ENCODE measurements around the gene CFAP161. TPM values are rescaled to one million over a fixed set of nuclear protein-coding genes. Genes with fewer than 3 reads are reported as not detected.

The CFAP161 gene
- total RNA-seq, 5 donors from 2014 or later (not counting 1 experiment from before 2014, with no cell fraction given) = 0.35 TPM; not detected in 4

- ChIA-PET CTCF (no interaction called here), POLR2A (no interaction called here)
- Histone ChIP-seq H3K4me3 (ENCODE audit: control insufficient read depth in 1 of 2, extremely low read depth in 1 of 2, low read length in 1 of 2) (no peak overlapping the region), H3K4me1 (ENCODE audit: control insufficient read depth in 1 of 2, extremely low read depth in 1 of 2, insufficient read depth in 2 of 2, low read length in 2 of 2) (peaks cover 4 to 16% of the 10 kb centered on the region in 2 experiments), H3K27ac (ENCODE audit: low read length) (no peak overlapping the region), H3K36me3 (ENCODE audit: control insufficient read depth in 2 of 2, extremely low read depth in 1 of 2, insufficient read depth in 1 of 2, low read length in 1 of 2) (no peaks in the 10 kb centered on the region), H3K27me3 (replicated peaks in 1 of 2; ENCODE audit: control insufficient read depth in 2 of 2, extremely low read depth in 1 of 2, insufficient read depth in 2 of 2, low read length in 1 of 2) (peaks cover 0 to 16% of the 10 kb centered on the region in 2 experiments), H3K9me3 (no peaks in the 10 kb centered on the region)
- Mint-ChIP-seq H3K27me3 (peaks cover 10 to 13% of the 10 kb centered on the region in 2 donors), H3K27ac (no peak overlapping the region), H3K36me3 (no peaks in the 10 kb centered on the region), H3K9me3 (no peaks in the 10 kb centered on the region), H3K4me3 (no peak overlapping the region), H3K4me1 (peaks cover 36 to 50% (median 41%) of the 10 kb centered on the region in 3 donors)
- no peak for DNase-seq
- ATAC-seq (replicated peaks in 1 of 4) = no peak
- WGBS (ENCODE audit: insufficient coverage) = no CpG with 5 or more reads among the region's 3 CpGs
These were observed 31.5 kb downstream of the CFAP161 start for GRCh38 chr15:81165535-81165934.

DNA sequence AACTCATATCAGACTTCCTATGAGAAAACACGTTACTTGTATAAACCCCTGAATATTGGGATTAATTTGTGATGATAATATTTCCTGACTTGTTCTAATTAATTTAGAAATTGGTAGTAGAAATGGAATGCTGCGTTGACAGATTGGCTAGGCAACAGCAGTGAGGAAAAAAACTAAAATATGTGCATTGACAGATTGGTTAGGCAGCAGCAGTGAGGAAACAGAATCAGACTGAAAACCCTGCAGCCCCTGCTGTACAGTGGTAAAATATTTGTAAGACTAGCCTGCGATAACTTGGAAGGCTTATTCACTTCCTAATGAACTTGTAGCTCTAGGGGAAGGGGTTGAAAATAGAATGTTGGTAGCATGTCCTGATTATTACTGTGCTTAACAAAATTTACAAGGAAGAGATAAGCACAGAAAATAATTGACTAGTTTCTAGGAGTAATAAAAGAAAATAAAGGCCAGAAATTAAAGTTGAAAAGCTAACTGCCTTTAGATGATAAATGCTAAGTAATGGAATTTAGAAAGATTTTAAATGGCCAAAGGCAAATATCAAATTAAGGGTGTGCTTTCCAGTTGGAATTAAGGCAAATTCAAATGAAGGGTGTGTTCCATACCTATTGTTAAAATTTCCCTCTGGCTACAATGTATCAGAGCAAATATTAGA is 32.7 kb downstream of the CFAP161 start:
- no peaks in the 10 kb centered on the region for H3K36me3 Mint-ChIP-seq
- Histone ChIP-seq H3K27me3 (replicated peaks in 1 of 2; ENCODE audit: control insufficient read depth in 2 of 2, extremely low read depth in 1 of 2, insufficient read depth in 2 of 2, low read length in 1 of 2) (peaks cover 0 to 7% of the 10 kb centered on the region in 2 experiments), H3K9me3 (no peaks in the 10 kb centered on the region), H3K36me3 (ENCODE audit: control insufficient read depth in 2 of 2, extremely low read depth in 1 of 2, insufficient read depth in 1 of 2, low read length in 1 of 2) (no peaks in the 10 kb centered on the region), H3K4me3 (ENCODE audit: control insufficient read depth in 1 of 2, extremely low read depth in 1 of 2, low read length in 1 of 2) (no peak overlapping the region), H3K4me1 (ENCODE audit: control insufficient read depth in 1 of 2, extremely low read depth in 1 of 2, insufficient read depth in 2 of 2, low read length in 2 of 2) (peaks cover 3 to 4% of the 10 kb centered on the region in 2 experiments), H3K27ac (ENCODE audit: low read length) (no peak overlapping the region)
- H3K27ac Mint-ChIP-seq = no peak overlapping the region
- H3K27me3 Mint-ChIP-seq = peaks cover 16 to 17% of the 10 kb centered on the region in 2 donors
- CTCF ChIA-PET = no interaction called here
- DNase-seq = no peak
- peaks cover 24 to 37% (median 29%) of the 10 kb centered on the region in 3 donors for H3K4me1 Mint-ChIP-seq
- POLR2A ChIA-PET = no interaction called here
- no peak for ATAC-seq (replicated peaks in 1 of 4)
- WGBS (ENCODE audit: insufficient coverage) = 80% methylated on average over 1 of the region's 3 CpGs
- H3K4me3 Mint-ChIP-seq = peak overlapping the region in 1 of 3 donors; percentile 18
- no peaks in the 10 kb centered on the region for H3K9me3 Mint-ChIP-seq

GRCh38 chr15:81168131-81168526 is 34.1 kb downstream of the CFAP161 start:
- no peak for ATAC-seq (replicated peaks in 1 of 4)

DNA sequence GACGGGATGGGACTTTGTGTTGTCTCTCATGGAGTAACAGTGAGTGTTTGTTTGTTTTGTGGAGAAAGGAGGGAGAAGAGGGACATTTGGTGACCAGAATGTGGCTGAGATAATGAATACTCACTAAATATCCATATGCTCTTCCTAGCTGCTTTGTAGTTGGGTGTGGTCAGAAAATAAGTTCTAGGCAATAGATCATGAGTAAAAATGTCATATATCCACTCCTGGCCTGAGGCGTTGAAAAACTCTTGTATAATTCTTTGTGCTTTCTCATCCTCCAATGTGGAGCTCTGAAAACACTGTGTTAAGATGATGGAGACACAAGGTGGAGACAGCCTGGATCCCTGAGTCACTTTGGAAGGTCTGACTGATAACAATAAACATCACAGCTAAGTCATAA is 34.6 kb downstream of the CFAP161 start:
- no peaks in the 10 kb centered on the region for H3K36me3 ChIP-seq (ENCODE audit: control insufficient read depth in 2 of 2, extremely low read depth in 1 of 2, insufficient read depth in 1 of 2, low read length in 1 of 2)
- no peaks in the 10 kb centered on the region for H3K36me3 Mint-ChIP-seq
- no peak overlapping the region for H3K27ac ChIP-seq (ENCODE audit: low read length)
- ChIA-PET CTCF (interaction anchor here in 1 of 2 donors (0.9 kb wide), 1 partner anchor 76 kb away, joined by 3 read pairs; no protein-coding TSS in a partner anchor), POLR2A (no interaction called here)
- DNase-seq = no peak
- H3K27ac Mint-ChIP-seq = peak overlapping the region in 1 of 2 donors; percentile 7
- no peak overlapping the region for H3K4me3 Mint-ChIP-seq
- no peaks in the 10 kb centered on the region for H3K9me3 Mint-ChIP-seq
- ATAC-seq (replicated peaks in 1 of 4) = no peak
- H3K9me3 ChIP-seq = no peaks in the 10 kb centered on the region
- peaks cover 0 to 2% of the 10 kb centered on the region in 2 experiments for H3K27me3 ChIP-seq (replicated peaks in 1 of 2; ENCODE audit: control insufficient read depth in 2 of 2, extremely low read depth in 1 of 2, insufficient read depth in 2 of 2, low read length in 1 of 2)
- peaks cover 0 to 3% of the 10 kb centered on the region in 2 experiments for H3K4me1 ChIP-seq (ENCODE audit: control insufficient read depth in 1 of 2, extremely low read depth in 1 of 2, insufficient read depth in 2 of 2, low read length in 2 of 2)
- H3K27me3 Mint-ChIP-seq = peaks cover 8 to 10% of the 10 kb centered on the region in 2 donors
- H3K4me1 Mint-ChIP-seq = peaks cover 16 to 27% (median 21%) of the 10 kb centered on the region in 3 donors
- WGBS (ENCODE audit: insufficient coverage) = no CpG with 5 or more reads among the region's 2 CpGs
- no peak overlapping the region for H3K4me3 ChIP-seq (ENCODE audit: control insufficient read depth in 1 of 2, extremely low read depth in 1 of 2, low read length in 1 of 2)

More at GRCh38 chr15:81168131-81168526, 34.1 kb downstream of the CFAP161 start:
- H3K9me3 ChIP-seq = no peaks in the 10 kb centered on the region
- H3K27ac ChIP-seq (ENCODE audit: low read length) = no peak overlapping the region
- H3K4me1 ChIP-seq (ENCODE audit: control insufficient read depth in 1 of 2, extremely low read depth in 1 of 2, insufficient read depth in 2 of 2, low read length in 2 of 2) = peaks cover 0 to 3% of the 10 kb centered on the region in 2 experiments
- Mint-ChIP-seq H3K36me3 (no peaks in the 10 kb centered on the region), H3K4me1 (peaks cover 16 to 27% (median 21%) of the 10 kb centered on the region in 3 donors), H3K27ac (peak overlapping the region in 1 of 2 donors; percentile 7), H3K4me3 (no peak overlapping the region), H3K9me3 (no peaks in the 10 kb centered on the region), H3K27me3 (peaks cover 8 to 10% of the 10 kb centered on the region in 2 donors)
- ChIA-PET CTCF (no interaction called here), POLR2A (no interaction called here)
- H3K36me3 ChIP-seq (ENCODE audit: control insufficient read depth in 2 of 2, extremely low read depth in 1 of 2, insufficient read depth in 1 of 2, low read length in 1 of 2) = no peaks in the 10 kb centered on the region
- no CpG with 5 or more reads among the region's 2 CpGs for WGBS (ENCODE audit: insufficient coverage)
- no peak overlapping the region for H3K4me3 ChIP-seq (ENCODE audit: control insufficient read depth in 1 of 2, extremely low read depth in 1 of 2, low read length in 1 of 2)
- H3K27me3 ChIP-seq (replicated peaks in 1 of 2; ENCODE audit: control insufficient read depth in 2 of 2, extremely low read depth in 1 of 2, insufficient read depth in 2 of 2, low read length in 1 of 2) = peaks cover 0 to 2% of the 10 kb centered on the region in 2 experiments
- DNase-seq = no peak

GRCh38 chr15:81170511-81170910 is 36.4 kb downstream of the CFAP161 start:
- WGBS (ENCODE audit: insufficient coverage) = no CpG with 5 or more reads among the region's 3 CpGs
- H3K27me3 ChIP-seq (replicated peaks in 1 of 2; ENCODE audit: control insufficient read depth in 2 of 2, extremely low read depth in 1 of 2, insufficient read depth in 2 of 2, low read length in 1 of 2) = no peaks in the 10 kb centered on the region
- no peaks in the 10 kb centered on the region for H3K9me3 ChIP-seq
- Mint-ChIP-seq H3K9me3 (no peaks in the 10 kb centered on the region), H3K36me3 (no peaks in the 10 kb centered on the region), H3K27ac (no peak overlapping the region), H3K27me3 (peaks cover 8 to 10% of the 10 kb centered on the region in 2 donors), H3K4me3 (no peak overlapping the region), H3K4me1 (peaks cover 16 to 20% (median 17%) of the 10 kb centered on the region in 3 donors)
- H3K27ac ChIP-seq (ENCODE audit: low read length) = no peak overlapping the region
- POLR2A ChIA-PET = no interaction called here
- peaks cover 0 to 3% of the 10 kb centered on the region in 2 experiments for H3K4me1 ChIP-seq (ENCODE audit: control insufficient read depth in 1 of 2, extremely low read depth in 1 of 2, insufficient read depth in 2 of 2, low read length in 2 of 2)
- no peak for ATAC-seq (replicated peaks in 1 of 4)
- CTCF ChIA-PET = interaction anchor here in 1 of 2 donors (1.1 kb wide), 1 partner anchor 15 kb away, joined by 4 read pairs; no protein-coding TSS in a partner anchor
- H3K4me3 ChIP-seq (ENCODE audit: control insufficient read depth in 1 of 2, extremely low read depth in 1 of 2, low read length in 1 of 2) = no peak overlapping the region
- no peak for DNase-seq
- no peaks in the 10 kb centered on the region for H3K36me3 ChIP-seq (ENCODE audit: control insufficient read depth in 2 of 2, extremely low read depth in 1 of 2, insufficient read depth in 1 of 2, low read length in 1 of 2)

DNA sequence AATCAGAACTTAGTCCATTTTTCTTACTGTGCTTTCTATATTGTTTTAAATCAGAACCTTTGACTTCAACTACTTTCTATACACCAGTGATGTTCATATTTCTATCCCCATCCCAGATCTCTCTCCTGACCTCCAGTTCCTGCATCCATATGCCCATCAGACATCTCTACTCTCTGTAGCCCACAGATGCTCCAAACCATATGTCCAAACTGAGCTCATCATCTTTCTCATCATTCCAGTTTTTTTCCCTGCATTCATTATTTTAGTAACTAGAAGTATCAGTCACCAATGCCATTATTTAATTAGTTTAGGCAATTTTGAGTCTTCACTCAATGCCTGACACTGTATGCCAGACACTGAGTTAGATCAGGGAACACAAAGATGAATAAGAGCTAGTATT is 37.2 kb downstream of the CFAP161 start:
- Mint-ChIP-seq H3K9me3 (no peaks in the 10 kb centered on the region), H3K4me1 (peaks cover 16 to 20% (median 17%) of the 10 kb centered on the region in 3 donors), H3K27ac (no peak overlapping the region), H3K36me3 (no peaks in the 10 kb centered on the region), H3K4me3 (no peak overlapping the region), H3K27me3 (peaks cover 8 to 10% of the 10 kb centered on the region in 2 donors)
- H3K4me3 ChIP-seq (ENCODE audit: control insufficient read depth in 1 of 2, extremely low read depth in 1 of 2, low read length in 1 of 2) = no peak overlapping the region
- DNase-seq (no peak), ATAC-seq (replicated peaks in 1 of 4) (no peak)
- H3K27ac ChIP-seq (ENCODE audit: low read length) = no peak overlapping the region
- CTCF ChIA-PET = no interaction called here
- no peaks in the 10 kb centered on the region for H3K9me3 ChIP-seq
- peaks cover 0 to 1% of the 10 kb centered on the region in 2 experiments for H3K27me3 ChIP-seq (replicated peaks in 1 of 2; ENCODE audit: control insufficient read depth in 2 of 2, extremely low read depth in 1 of 2, insufficient read depth in 2 of 2, low read length in 1 of 2)
- H3K36me3 ChIP-seq (ENCODE audit: control insufficient read depth in 2 of 2, extremely low read depth in 1 of 2, insufficient read depth in 1 of 2, low read length in 1 of 2) = no peaks in the 10 kb centered on the region
- POLR2A ChIA-PET = no interaction called here
- H3K4me1 ChIP-seq (ENCODE audit: control insufficient read depth in 1 of 2, extremely low read depth in 1 of 2, insufficient read depth in 2 of 2, low read length in 2 of 2) = peaks cover 0 to 3% of the 10 kb centered on the region in 2 experiments

All from T-cell (primary cell).